ENCODE results near the gene CCDC69. TPM values are rescaled to one million over a fixed set of nuclear protein-coding genes. Genes with fewer than 3 reads are reported as not detected.

The CCDC69 gene
- total and polyA plus RNA-seq, 10 of the 15 experiments (the other 5 are each of a cell fraction or from before 2014, with no cell fraction given), result 13.5 to 106 (median 70.1) TPM

DNA sequence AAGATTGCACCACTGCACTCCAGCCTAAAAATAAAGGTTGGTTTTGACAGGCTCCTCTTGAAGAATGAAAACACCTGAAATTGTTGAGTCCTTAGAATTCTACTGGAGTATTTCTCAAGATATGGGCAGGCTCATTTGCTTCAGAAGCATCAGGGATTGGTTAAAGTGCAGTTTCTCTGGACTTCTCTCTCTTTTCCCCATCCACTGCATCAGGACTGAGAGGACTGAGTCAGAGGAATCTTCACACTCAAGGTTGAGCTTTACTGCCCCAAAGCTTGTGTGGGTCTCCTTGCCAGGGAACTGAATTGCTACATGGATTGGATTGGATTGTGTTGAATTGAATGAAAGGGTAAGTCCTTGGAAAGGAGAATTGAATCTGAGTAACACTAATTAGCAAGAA lies 7.5 kb upstream of the CCDC69 start:
- BruUV-seq (replicated peaks), result no TSS peak
- H3K27ac ChIP-seq (ENCODE audit: control insufficient read depth, insufficient read depth), result no peak overlapping the region
- FAIRE-seq, result no peak
- TF ChIP-seq YBX1 (IDR thresholded peaks at IDR 0.05) (no peak), PML (IDR thresholded peaks at IDR 0.05; ENCODE audit: low read length) (no peak), SMAD1 (IDR thresholded peaks at IDR 0.05; ENCODE audit: low read depth, partially characterized antibody) (no peak), ESRRA (IDR thresholded peaks at IDR 0.05; ENCODE audit: low read length) (no peak), WRNIP1 (IDR thresholded peaks at IDR 0.05; ENCODE audit: borderline replicate concordance, low read depth, low read length) (no peak)
- TF ChIP-seq, protein P1, sequence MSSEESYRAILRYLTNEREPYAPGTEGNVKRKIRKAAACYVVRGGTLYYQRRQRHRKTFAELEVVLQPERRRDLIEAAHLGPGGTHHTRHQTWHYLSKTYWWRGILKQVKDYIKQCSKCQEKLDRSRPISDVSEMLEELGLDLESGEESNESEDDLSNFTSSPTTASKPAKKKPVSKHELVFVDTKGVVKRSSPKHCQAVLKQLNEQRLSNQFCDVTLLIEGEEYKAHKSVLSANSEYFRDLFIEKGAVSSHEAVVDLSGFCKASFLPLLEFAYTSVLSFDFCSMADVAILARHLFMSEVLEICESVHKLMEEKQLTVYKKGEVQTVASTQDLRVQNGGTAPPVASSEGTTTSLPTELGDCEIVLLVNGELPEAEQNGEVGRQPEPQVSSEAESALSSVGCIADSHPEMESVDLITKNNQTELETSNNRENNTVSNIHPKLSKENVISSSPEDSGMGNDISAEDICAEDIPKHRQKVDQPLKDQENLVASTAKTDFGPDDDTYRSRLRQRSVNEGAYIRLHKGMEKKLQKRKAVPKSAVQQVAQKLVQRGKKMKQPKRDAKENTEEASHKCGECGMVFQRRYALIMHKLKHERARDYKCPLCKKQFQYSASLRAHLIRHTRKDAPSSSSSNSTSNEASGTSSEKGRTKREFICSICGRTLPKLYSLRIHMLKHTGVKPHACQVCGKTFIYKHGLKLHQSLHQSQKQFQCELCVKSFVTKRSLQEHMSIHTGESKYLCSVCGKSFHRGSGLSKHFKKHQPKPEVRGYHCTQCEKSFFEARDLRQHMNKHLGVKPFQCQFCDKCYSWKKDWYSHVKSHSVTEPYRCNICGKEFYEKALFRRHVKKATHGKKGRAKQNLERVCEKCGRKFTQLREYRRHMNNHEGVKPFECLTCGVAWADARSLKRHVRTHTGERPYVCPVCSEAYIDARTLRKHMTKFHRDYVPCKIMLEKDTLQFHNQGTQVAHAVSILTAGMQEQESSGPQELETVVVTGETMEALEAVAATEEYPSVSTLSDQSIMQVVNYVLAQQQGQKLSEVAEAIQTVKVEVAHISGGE (CRISPR knock-in tag; IDR thresholded peaks at IDR 0.05), result no peak
- TF ChIP-seq, protein P2, sequence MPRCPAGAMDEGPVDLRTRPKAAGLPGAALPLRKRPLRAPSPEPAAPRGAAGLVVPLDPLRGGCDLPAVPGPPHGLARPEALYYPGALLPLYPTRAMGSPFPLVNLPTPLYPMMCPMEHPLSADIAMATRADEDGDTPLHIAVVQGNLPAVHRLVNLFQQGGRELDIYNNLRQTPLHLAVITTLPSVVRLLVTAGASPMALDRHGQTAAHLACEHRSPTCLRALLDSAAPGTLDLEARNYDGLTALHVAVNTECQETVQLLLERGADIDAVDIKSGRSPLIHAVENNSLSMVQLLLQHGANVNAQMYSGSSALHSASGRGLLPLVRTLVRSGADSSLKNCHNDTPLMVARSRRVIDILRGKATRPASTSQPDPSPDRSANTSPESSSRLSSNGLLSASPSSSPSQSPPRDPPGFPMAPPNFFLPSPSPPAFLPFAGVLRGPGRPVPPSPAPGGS (IDR thresholded peaks at IDR 0.05; ENCODE audit: borderline replicate concordance, insufficient read depth, low read depth, low read length, poor library complexity, severe bottlenecking), result no peak
- TF ChIP-seq, protein P3, sequence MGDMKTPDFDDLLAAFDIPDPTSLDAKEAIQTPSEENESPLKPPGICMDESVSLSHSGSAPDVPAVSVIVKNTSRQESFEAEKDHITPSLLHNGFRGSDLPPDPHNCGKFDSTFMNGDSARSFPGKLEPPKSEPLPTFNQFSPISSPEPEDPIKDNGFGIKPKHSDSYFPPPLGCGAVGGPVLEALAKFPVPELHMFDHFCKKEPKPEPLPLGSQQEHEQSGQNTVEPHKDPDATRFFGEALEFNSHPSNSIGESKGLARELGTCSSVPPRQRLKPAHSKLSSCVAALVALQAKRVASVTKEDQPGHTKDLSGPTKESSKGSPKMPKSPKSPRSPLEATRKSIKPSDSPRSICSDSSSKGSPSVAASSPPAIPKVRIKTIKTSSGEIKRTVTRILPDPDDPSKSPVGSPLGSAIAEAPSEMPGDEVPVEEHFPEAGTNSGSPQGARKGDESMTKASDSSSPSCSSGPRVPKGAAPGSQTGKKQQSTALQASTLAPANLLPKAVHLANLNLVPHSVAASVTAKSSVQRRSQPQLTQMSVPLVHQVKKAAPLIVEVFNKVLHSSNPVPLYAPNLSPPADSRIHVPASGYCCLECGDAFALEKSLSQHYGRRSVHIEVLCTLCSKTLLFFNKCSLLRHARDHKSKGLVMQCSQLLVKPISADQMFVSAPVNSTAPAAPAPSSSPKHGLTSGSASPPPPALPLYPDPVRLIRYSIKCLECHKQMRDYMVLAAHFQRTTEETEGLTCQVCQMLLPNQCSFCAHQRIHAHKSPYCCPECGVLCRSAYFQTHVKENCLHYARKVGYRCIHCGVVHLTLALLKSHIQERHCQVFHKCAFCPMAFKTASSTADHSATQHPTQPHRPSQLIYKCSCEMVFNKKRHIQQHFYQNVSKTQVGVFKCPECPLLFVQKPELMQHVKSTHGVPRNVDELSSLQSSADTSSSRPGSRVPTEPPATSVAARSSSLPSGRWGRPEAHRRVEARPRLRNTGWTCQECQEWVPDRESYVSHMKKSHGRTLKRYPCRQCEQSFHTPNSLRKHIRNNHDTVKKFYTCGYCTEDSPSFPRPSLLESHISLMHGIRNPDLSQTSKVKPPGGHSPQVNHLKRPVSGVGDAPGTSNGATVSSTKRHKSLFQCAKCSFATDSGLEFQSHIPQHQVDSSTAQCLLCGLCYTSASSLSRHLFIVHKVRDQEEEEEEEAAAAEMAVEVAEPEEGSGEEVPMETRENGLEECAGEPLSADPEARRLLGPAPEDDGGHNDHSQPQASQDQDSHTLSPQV (IDR thresholded peaks at IDR 0.05), result no peak
- H3K36me3 ChIP-seq (ENCODE audit: control insufficient read depth in 2 of 2, insufficient read depth in 2 of 2, low read length in 1 of 2), result no peaks in the 10 kb centered on the region
- RAD21 ChIA-PET (ENCODE audit: unreplicated experiment), result no interaction called here
- DNase-seq (ENCODE audit: low read depth, low spot score), result no peak
- no peak for ATAC-seq
- intact Hi-C loops (cut with micrococcal nuclease; ENCODE audit: unreplicated experiment) (no loop called here), in situ Hi-C loops (cut with MboI) (no loop called here)
- POLR2A ChIA-PET, result interaction anchor here (0.9 to 1.2 kb wide), 2 partner anchors 9 to 26 kb away, joined by 3 to 5 read pairs; no protein-coding TSS in a partner anchor
- H4K20me1 ChIP-seq (ENCODE audit: control insufficient read depth, insufficient read depth), result no peaks in the 10 kb centered on the region
- CTCF ChIA-PET, result interaction anchor here (1.3 kb wide), 1 partner anchor 67 kb away, joined by 3 read pairs; no protein-coding TSS in a partner anchor
- H2AFZ ChIP-seq (ENCODE audit: control insufficient read depth, low read depth, low read length), result no peak overlapping the region
- no peaks in the 10 kb centered on the region for H3K9me3 ChIP-seq (replicated peaks; ENCODE audit: control insufficient read depth, insufficient read depth, low read length)
- H3K9ac ChIP-seq (ENCODE audit: control insufficient read depth, insufficient read depth, low read length), result no peak overlapping the region
- no peaks in the 10 kb centered on the region; the same call in none of the 2 replicates for H3K79me2 ChIP-seq (ENCODE audit: control insufficient read depth, insufficient read depth, low read length)
- peaks cover 24% of the 10 kb centered on the region for H3K4me1 ChIP-seq (ENCODE audit: control insufficient read depth, insufficient read depth, low read length)
- no peaks in the 10 kb centered on the region for H3K27me3 ChIP-seq (replicated peaks in 1 of 2; ENCODE audit: control insufficient read depth in 2 of 2, insufficient read depth in 2 of 2, low read length in 1 of 2)
- SMC1A ChIA-PET (ENCODE audit: uncharacterized antibody, unreplicated experiment), result interaction anchor here (0.8 to 1.9 kb wide), 5 partner anchors 8 to 17 kb away, joined by 3 to 5 read pairs (median 3); partner anchors contain the start of gene CCDC69
- H3K4me3 ChIP-seq, result no peak overlapping the region
- no peak overlapping the region for H3K4me2 ChIP-seq (ENCODE audit: control insufficient read depth, insufficient read depth)

Measured in GM12878 (cell line).